ENCODE data around the gene HIBCH. TPM values are rescaled to one million over a fixed set of nuclear protein-coding genes. Genes with fewer than 3 reads are reported as not detected.

Gene HIBCH
- polyA plus RNA-seq, 1 donor (not counting 4 experiments of a cell fraction or from before 2014, with no cell fraction given): 19.4 TPM

GRCh38 chr2:190250421-190250820, 69.2 kb downstream of the HIBCH start:
- Histone ChIP-seq H2AFZ (ENCODE audit: control insufficient read depth, low read length) (no peak overlapping the region), H3K9me3 (ENCODE audit: control insufficient read depth, low read depth, low read length) (no peaks in the 10 kb centered on the region), H3K27me3 (ENCODE audit: control insufficient read depth, extremely low read depth, insufficient read depth, low read length) (no peaks in the 10 kb centered on the region), H3K79me2 (ENCODE audit: control insufficient read depth, insufficient read depth, low read length) (no peaks in the 10 kb centered on the region), H3K9me1 (ENCODE audit: control insufficient read depth, extremely low read depth, insufficient read depth, low read length) (no peaks in the 10 kb centered on the region), H3K4me2 (ENCODE audit: control insufficient read depth, extremely low read depth, insufficient read depth, low read depth, low read length) (no peak overlapping the region), H3K27ac (ENCODE audit: control insufficient read depth, insufficient read depth, low read length) (no peak overlapping the region), H3K4me1 (ENCODE audit: control insufficient read depth, extremely low read depth, insufficient read depth, low read length) (no peaks in the 10 kb centered on the region), H3K36me3 (ENCODE audit: control insufficient read depth in 2 of 2, extremely low read depth in 1 of 2, insufficient read depth in 2 of 2, low read length in 2 of 2) (no peaks in the 10 kb centered on the region), H3K9ac (ENCODE audit: control insufficient read depth, extremely low read depth, insufficient read depth, low read length) (no peak overlapping the region), H3K4me3 (ENCODE audit: control insufficient read depth in 2 of 3, extremely low read depth in 1 of 3, insufficient read depth in 2 of 3, low read depth in 1 of 3, low read length in 3 of 3) (no peak overlapping the region), H4K20me1 (ENCODE audit: control insufficient read depth, extremely low read depth, insufficient read depth, low read length) (no peaks in the 10 kb centered on the region)
- TF ChIP-seq CTCF (optimal IDR thresholded peaks at IDR 0.05 in 1 of 3, IDR thresholded peaks at IDR 0.05 in 1 of 3, conservative IDR thresholded peaks at IDR 0.05 in 1 of 3; ENCODE audit: extremely low read depth in 1 of 3, insufficient read depth in 2 of 3, low read length in 3 of 3): no peak
- no peak for TF ChIP-seq EZH2 (IDR thresholded peaks at IDR 0.05; ENCODE audit: low read length)
- dilution Hi-C loops (cut with MboI; ENCODE audit: extremely low pct_ligation_motif_present, low sequenced_read_pairs): no loop called here
- FAIRE-seq (no peak), DNase-seq (ENCODE audit: low read depth, low spot score) (no peak)

- FAIRE-seq: no peak
- dilution Hi-C loops (cut with MboI; ENCODE audit: extremely low pct_ligation_motif_present, low sequenced_read_pairs): no loop called here
- no peak overlapping the region for H3K4me2 ChIP-seq (ENCODE audit: control insufficient read depth, extremely low read depth, insufficient read depth, low read depth, low read length)
Observed at GRCh38 chr2:190235551-190236075, 84.0 kb downstream of the HIBCH start.

More at GRCh38 chr2:190235551-190236075, 84.0 kb downstream of the HIBCH start:
- Histone ChIP-seq H3K9me3 (ENCODE audit: control insufficient read depth, low read depth, low read length) (no peaks in the 10 kb centered on the region), H3K4me1 (ENCODE audit: control insufficient read depth, extremely low read depth, insufficient read depth, low read length) (no peaks in the 10 kb centered on the region), H3K9ac (ENCODE audit: control insufficient read depth, extremely low read depth, insufficient read depth, low read length) (no peak overlapping the region), H3K9me1 (ENCODE audit: control insufficient read depth, extremely low read depth, insufficient read depth, low read length) (no peaks in the 10 kb centered on the region), H3K4me3 (ENCODE audit: control insufficient read depth in 2 of 3, extremely low read depth in 1 of 3, insufficient read depth in 2 of 3, low read depth in 1 of 3, low read length in 3 of 3) (no peak overlapping the region), H3K36me3 (ENCODE audit: control insufficient read depth in 2 of 2, extremely low read depth in 1 of 2, insufficient read depth in 2 of 2, low read length in 2 of 2) (no peaks in the 10 kb centered on the region), H2AFZ (ENCODE audit: control insufficient read depth, low read length) (no peak overlapping the region), H3K79me2 (ENCODE audit: control insufficient read depth, insufficient read depth, low read length) (no peaks in the 10 kb centered on the region), H3K27me3 (ENCODE audit: control insufficient read depth, extremely low read depth, insufficient read depth, low read length) (no peaks in the 10 kb centered on the region), H4K20me1 (ENCODE audit: control insufficient read depth, extremely low read depth, insufficient read depth, low read length) (no peaks in the 10 kb centered on the region), H3K27ac (ENCODE audit: control insufficient read depth, insufficient read depth, low read length) (no peak overlapping the region)
- no peak for TF ChIP-seq CTCF (optimal IDR thresholded peaks at IDR 0.05 in 1 of 3, IDR thresholded peaks at IDR 0.05 in 1 of 3, conservative IDR thresholded peaks at IDR 0.05 in 1 of 3; ENCODE audit: extremely low read depth in 1 of 3, insufficient read depth in 2 of 3, low read length in 3 of 3)
- no peak for TF ChIP-seq EZH2 (IDR thresholded peaks at IDR 0.05; ENCODE audit: low read length)
- DNase-seq (ENCODE audit: low read depth, low spot score): no peak
